ENCODE data around the gene BPIFA2. TPM values are rescaled to one million over a fixed set of nuclear protein-coding genes. Genes with fewer than 3 reads are reported as not detected.

BPIFA2 gene
- total RNA-seq, 1 experiment from 2014 or later = not detected

DNA sequence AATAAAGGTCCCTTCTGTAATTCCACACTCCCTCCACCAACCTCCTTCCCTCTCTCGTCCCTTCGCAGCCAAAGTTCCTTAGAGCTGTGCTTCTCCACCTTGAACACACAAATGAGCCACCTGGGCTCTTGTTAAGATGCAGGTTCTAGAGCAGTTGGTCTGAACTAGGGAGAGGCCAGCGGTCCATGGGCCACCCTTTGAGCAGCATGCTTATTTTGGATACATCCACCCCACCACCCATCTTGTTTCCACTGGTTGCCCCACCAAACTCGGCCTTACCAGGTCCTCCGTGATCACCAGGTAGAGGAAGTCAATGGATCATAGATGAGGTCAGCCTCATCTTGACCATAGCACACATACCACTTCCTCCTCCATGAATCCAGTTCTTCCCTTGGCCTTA lies 7.3 kb upstream of the BPIFA2 start:
- no peak overlapping the region for H2BK20ac ChIP-seq (ENCODE audit: low read depth, low read length, poor library complexity, severe bottlenecking)
- no peaks in the 10 kb centered on the region for H3K27me3 ChIP-seq (ENCODE audit: insufficient read depth, low read length)
- no peak overlapping the region for H3K4me2 ChIP-seq (ENCODE audit: insufficient read depth, insufficient read length, low read length)
- Mint-ChIP-seq H3K4me3 (no peak overlapping the region), H3K27ac (0 out of 7 replicates have a peak overlapping the region, but pooled peaks of 1 of the 3 experiments have one; percentile 19), H3K4me1 (no peaks in the 10 kb centered on the region), H3K36me3 (ENCODE audit: insufficient read depth in 1 of 3, low read depth in 3 of 3) (no peaks in the 10 kb centered on the region), H3K27me3 (ENCODE audit: low read depth) (peaks cover 13% of the 10 kb centered on the region), H3K9me3 (no peaks in the 10 kb centered on the region)
- H3K9me3 ChIP-seq (ENCODE audit: control insufficient read depth, low read depth, low read length) = no peaks in the 10 kb centered on the region
- H2BK120ac ChIP-seq (ENCODE audit: low read depth, low read length, poor library complexity, severe bottlenecking) = no peak overlapping the region
- H2BK15ac ChIP-seq (ENCODE audit: low read depth, low read length) = no peak overlapping the region
- H3T11ph ChIP-seq (ENCODE audit: low read length) = no peak overlapping the region
- no peaks in the 10 kb centered on the region for H3K4me1 ChIP-seq (ENCODE audit: insufficient read depth, low read length)
- H3K79me2 ChIP-seq (ENCODE audit: insufficient read depth, low read length) = no peaks in the 10 kb centered on the region
- no peak overlapping the region for H3K4ac ChIP-seq (ENCODE audit: low read depth, low read length)
- no peak for DNase-seq
- H3K27ac ChIP-seq (ENCODE audit: insufficient read length, low read depth, low read length) = no peak overlapping the region
- H3K79me1 ChIP-seq (ENCODE audit: insufficient read depth, low read depth, low read length, poor library complexity, severe bottlenecking) = no peaks in the 10 kb centered on the region
- no peak overlapping the region for H3K56ac ChIP-seq (ENCODE audit: insufficient read length, low read depth, low read length)
- no peak overlapping the region for H2AK5ac ChIP-seq (ENCODE audit: insufficient read length, low read length)
- TF ChIP-seq, protein P1, sequence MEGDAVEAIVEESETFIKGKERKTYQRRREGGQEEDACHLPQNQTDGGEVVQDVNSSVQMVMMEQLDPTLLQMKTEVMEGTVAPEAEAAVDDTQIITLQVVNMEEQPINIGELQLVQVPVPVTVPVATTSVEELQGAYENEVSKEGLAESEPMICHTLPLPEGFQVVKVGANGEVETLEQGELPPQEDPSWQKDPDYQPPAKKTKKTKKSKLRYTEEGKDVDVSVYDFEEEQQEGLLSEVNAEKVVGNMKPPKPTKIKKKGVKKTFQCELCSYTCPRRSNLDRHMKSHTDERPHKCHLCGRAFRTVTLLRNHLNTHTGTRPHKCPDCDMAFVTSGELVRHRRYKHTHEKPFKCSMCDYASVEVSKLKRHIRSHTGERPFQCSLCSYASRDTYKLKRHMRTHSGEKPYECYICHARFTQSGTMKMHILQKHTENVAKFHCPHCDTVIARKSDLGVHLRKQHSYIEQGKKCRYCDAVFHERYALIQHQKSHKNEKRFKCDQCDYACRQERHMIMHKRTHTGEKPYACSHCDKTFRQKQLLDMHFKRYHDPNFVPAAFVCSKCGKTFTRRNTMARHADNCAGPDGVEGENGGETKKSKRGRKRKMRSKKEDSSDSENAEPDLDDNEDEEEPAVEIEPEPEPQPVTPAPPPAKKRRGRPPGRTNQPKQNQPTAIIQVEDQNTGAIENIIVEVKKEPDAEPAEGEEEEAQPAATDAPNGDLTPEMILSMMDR (conservative IDR thresholded peaks at IDR 0.05) = no peak
- H2AFZ ChIP-seq (ENCODE audit: low read length) = no peak overlapping the region
- no peak overlapping the region for H2BK5ac ChIP-seq (ENCODE audit: insufficient read length, low read length)
- H4K5ac ChIP-seq (ENCODE audit: insufficient read length, low read depth, low read length) = no peak overlapping the region
- H4K8ac ChIP-seq (replicated peaks; ENCODE audit: insufficient read length, low read depth, low read length) = no peak overlapping the region
- no peak overlapping the region for H3K9ac ChIP-seq (ENCODE audit: extremely low read depth, insufficient read length, low read length)
- no peak overlapping the region for H3K14ac ChIP-seq (ENCODE audit: insufficient read depth, low read length)
- H3K23me2 ChIP-seq (ENCODE audit: insufficient read length, low read depth, low read length, poor library complexity, severe bottlenecking) = no peaks in the 10 kb centered on the region
- H3K23ac ChIP-seq (ENCODE audit: insufficient read length, low read depth, low read length) = no peak overlapping the region
- no peak overlapping the region for H4K91ac ChIP-seq (ENCODE audit: insufficient read length, low read depth, low read length)
- no CpG with 5 or more reads among the region's 5 CpGs for WGBS (ENCODE audit: extremely low coverage, insufficient read length, low lambda C conversion rate)
- no peak overlapping the region for H2BK12ac ChIP-seq (ENCODE audit: insufficient read length, low read depth, low read length)
- no peak overlapping the region for H3K18ac ChIP-seq (ENCODE audit: insufficient read length, low read depth, low read length)
- H4K20me1 ChIP-seq (ENCODE audit: control insufficient read depth, insufficient read depth, insufficient read length) = no peaks in the 10 kb centered on the region
